Body of pancreas (tissue), 4 donors: ENCODE results near the gene ZSCAN22. TPM values are rescaled to one million over a fixed set of nuclear protein-coding genes. Genes with fewer than 3 reads are reported as not detected.

Experiments used
- ATAC-seq: fragments of 150-250 bp; one replicate; pipeline ENCODE4 v1.9.1; 2016
- DNase-seq, 4 donors: peaks; one replicate each; pipeline ENCODE4 v3.0.0-alpha.2; 2019
- H3K27ac ChIP-seq, 4 donors: fragments of 200-600 bp; sonication (generic); 1 replicate in 3 of 4; 2 replicates in 1 of 4; pipeline versions ENCODE4 v1.5.1 to v1.6.1; 2016 to 2019; ENCODE audit warnings: mild to moderate bottlenecking in 1 of 4, mixed read lengths in 1 of 4, moderate library complexity in 1 of 4
- H3K27me3 ChIP-seq, 2 donors: fragments of 200-600 bp; sonication (generic); one replicate each; pipeline ENCODE4 v1.6.0; 2016; ENCODE audit warnings: mild to moderate bottlenecking in 1 of 2
- H3K36me3 ChIP-seq, 2 donors: fragments of 200-600 bp; sonication (generic); replicated peaks in 1 of 2; 2 replicates each; pipeline ENCODE4 v1.5.1; 2016; ENCODE audit warnings: low read depth in 2 of 2; ENCODE audit not compliant: insufficient read depth in 1 of 2
- H3K4me1 ChIP-seq: fragments of 200-600 bp; sonication (generic); one replicate; pipeline ENCODE4 v1.6.0; 2016
- H3K4me3 ChIP-seq, 2 donors: fragments of 200-600 bp; sonication (generic); 1 replicate in 1 of 2; 2 replicates in 1 of 2; pipeline ENCODE4 v1.5.1; 2016 to 2019
- H3K9me3 ChIP-seq, 3 donors: fragments of 200-600 bp; sonication (generic); 1 replicate in 2 of 3; 2 replicates in 1 of 3; pipeline ENCODE4 v1.5.1; 2016
- CTCF ChIP-seq, 7 experiments: fragments of 450-650 bp in 4 of 7; fragments of 200-600 bp in 3 of 7; sonication (generic) in 3 of 7; IDR thresholded peaks; one replicate each; pipeline ENCODE4 v1.5.1; 2016 to 2019; ENCODE audit warnings: antibody characterized with exemption in 7 of 7
- POLR2A ChIP-seq, 3 donors: fragments of 450-650 bp; IDR thresholded peaks; one replicate each; pipeline ENCODE4 v1.6.1; 2016; ENCODE audit warnings: antibody characterized with exemption in 3 of 3, mild to moderate bottlenecking in 2 of 3
- WGBS, 2 donors: methylation state at CpG; one replicate each; pipeline ENCODE4 v1.1.5; 2017; 5-methylcytosine and 5-hydroxymethylcytosine counted together
- intact Hi-C: fragments of 100-400 bp; cut with DNase I; formaldehyde crosslinking; loops from one replicate; pipeline ENCODE4 v1.15.1; 2023
- total RNA-seq, 2 donors: library from RNA; depleted of rRNA; stranded (reverse); fragments of >200 nt; gene quantifications; one replicate each; pipeline ENCODE4 v1.1.0, GENCODE V29; 2016

Gene ZSCAN22
- total RNA-seq, 2 donors from 2014 or later, result 0.99 to 3.1 TPM

GRCh38 chr19:58325311-58326022 is 1.3 kb upstream of the ZSCAN22 start:
- no peaks in the 10 kb centered on the region for H3K9me3 ChIP-seq
- TF ChIP-seq POLR2A (IDR thresholded peaks at IDR 0.05) (no peak), CTCF (IDR thresholded peaks at IDR 0.05) (no peak)
- no peak overlapping the region for H3K4me3 ChIP-seq
- H3K36me3 ChIP-seq, result no peaks in the 10 kb centered on the region
- DNase-seq (no peak), ATAC-seq (no peak)
- 69 to 73% methylated on average over 6 of the region's 6 CpGs for WGBS, 2 donors
- intact Hi-C loops, result no loop called here
- H3K27me3 ChIP-seq, result no peaks in the 10 kb centered on the region
- peaks cover 24% of the 10 kb centered on the region for H3K4me1 ChIP-seq
- H3K27ac ChIP-seq, result no peak overlapping the region

- H3K27ac ChIP-seq, result peak overlapping the region; percentile 77 to 95 (median 90)
Observed at GRCh38 chr19:58326501-58326913, 287 bp upstream of the ZSCAN22 start.

DNA sequence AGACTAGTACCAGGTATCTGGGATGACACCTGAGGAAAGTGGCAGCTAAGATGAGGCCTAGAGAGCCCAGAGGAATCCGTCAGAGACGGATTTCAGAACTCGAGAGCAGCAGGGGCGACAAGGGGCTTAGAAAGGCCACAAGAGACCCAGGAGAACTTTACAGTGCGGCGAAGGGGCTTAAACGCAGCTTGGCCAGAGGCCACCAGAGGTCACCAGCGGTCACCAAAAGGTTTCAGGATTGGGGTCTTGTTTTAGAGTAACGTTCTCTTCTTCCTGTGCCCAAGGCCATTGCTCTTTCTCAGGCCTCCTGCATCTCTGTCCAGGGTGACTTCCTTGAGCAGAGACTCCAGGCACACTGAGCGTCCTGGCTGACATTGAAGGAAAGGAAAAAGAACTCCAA is 2.2 kb downstream of the ZSCAN22 start:
- intact Hi-C loops, result no loop called here
- Histone ChIP-seq H3K36me3 (no peaks in the 10 kb centered on the region), H3K27me3 (no peaks in the 10 kb centered on the region), H3K27ac (no peak overlapping the region), H3K9me3 (no peaks in the 10 kb centered on the region), H3K4me1 (peaks cover 24% of the 10 kb centered on the region), H3K4me3 (no peak overlapping the region)
- DNase-seq, result no peak
- no peak for TF ChIP-seq CTCF (IDR thresholded peaks at IDR 0.05)
- no peak for TF ChIP-seq POLR2A (IDR thresholded peaks at IDR 0.05)
- 68 to 80% methylated on average over 10 of the region's 10 CpGs for WGBS, 2 donors
- ATAC-seq, result no peak

More at GRCh38 chr19:58326501-58326913, 287 bp upstream of the ZSCAN22 start:
- intact Hi-C loops, result no loop called here
- TF ChIP-seq POLR2A (IDR thresholded peaks at IDR 0.05) (no peak), CTCF (IDR thresholded peaks at IDR 0.05) (no peak)
- Histone ChIP-seq H3K4me3 (peak overlapping the region; percentile 37 to 82), H3K27me3 (no peaks in the 10 kb centered on the region), H3K9me3 (no peaks in the 10 kb centered on the region), H3K36me3 (no peaks in the 10 kb centered on the region), H3K4me1 (peaks cover 24% of the 10 kb centered on the region)
- WGBS, 2 donors, result 5 to 7% methylated on average over 9 of the region's 9 CpGs
- ATAC-seq (no peak), DNase-seq (no peak)

GRCh38 chr19:58330458-58330857 is 3.7 kb downstream of the ZSCAN22 start:
- Histone ChIP-seq H3K4me3 (no peak overlapping the region), H3K27ac (no peak overlapping the region), H3K4me1 (peaks cover 21% of the 10 kb centered on the region), H3K27me3 (no peaks in the 10 kb centered on the region), H3K9me3 (no peaks in the 10 kb centered on the region), H3K36me3 (no peaks in the 10 kb centered on the region)
- 67 to 77% methylated on average over 4 of the region's 4 CpGs for WGBS, 2 donors
- intact Hi-C loops, result no loop called here
- DNase-seq, result no peak
- no peak for ATAC-seq
- no peak for TF ChIP-seq CTCF (IDR thresholded peaks at IDR 0.05)
- no peak for TF ChIP-seq POLR2A (IDR thresholded peaks at IDR 0.05)

DNA sequence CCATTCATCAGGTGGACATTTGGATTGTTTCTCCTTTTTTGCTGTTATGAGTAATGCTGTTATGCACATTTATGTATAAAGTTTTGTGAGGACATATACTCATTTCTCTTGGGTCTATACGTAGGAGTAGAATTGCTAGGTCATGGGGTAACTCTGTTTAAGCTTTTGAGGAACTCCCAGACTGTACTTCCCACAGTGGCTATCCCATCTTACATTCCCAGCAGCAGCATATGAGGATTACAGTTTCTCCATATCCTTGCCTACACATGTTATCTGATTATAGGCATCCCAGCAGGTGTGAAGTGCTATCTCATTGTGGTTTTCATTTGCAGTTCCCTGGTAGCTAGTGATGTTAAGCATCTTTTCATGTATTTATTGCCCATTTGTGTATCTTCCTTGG is 5.9 kb downstream of the ZSCAN22 start:
- TF ChIP-seq CTCF (IDR thresholded peaks at IDR 0.05) (no peak), POLR2A (IDR thresholded peaks at IDR 0.05) (no peak)
- 82 to 89% methylated on average over 1 of the region's 1 CpG for WGBS, 2 donors
- no peak for ATAC-seq
- no peaks in the 10 kb centered on the region for H3K9me3 ChIP-seq
- H3K4me3 ChIP-seq, result no peak overlapping the region
- no peak overlapping the region for H3K27ac ChIP-seq
- no peak for DNase-seq
- no peaks in the 10 kb centered on the region for H3K27me3 ChIP-seq
- peaks cover 8% of the 10 kb centered on the region for H3K4me1 ChIP-seq
- intact Hi-C loops, result no loop called here
- no peaks in the 10 kb centered on the region for H3K36me3 ChIP-seq
